G401 (cell line): Measurements from ENCODE around the gene KRTAP10-2. TPM values are rescaled to one million over a fixed set of nuclear protein-coding genes. Genes with fewer than 3 reads are reported as not detected.

Source experiments
- DNase-seq: peaks from one replicate; pipeline ENCODE4 v3.0.0-alpha.2; 2015; ENCODE audit warnings: low spot score
- in situ Hi-C: cut with HindIII; loops from 2 replicates; pipeline ENCODE4 v1.10.0; 2016; ENCODE audit warnings: low sequenced_read_pairs, mixed read lengths
- total RNA-seq: library from RNA; depleted of rRNA; stranded (reverse); fragments of >200 nt; shearing (Covaris generic); gene quantifications from 2 replicates; pipeline ENCODE4 v1.2.3, GENCODE V29; 2014

The KRTAP10-2 gene
- total RNA-seq, 1 experiment from 2014 or later, result not detected

GRCh38 chr21:44519346-44520325 lies 31.7 kb downstream of the KRTAP10-2 start:
- no peak for DNase-seq
- in situ Hi-C loops, result no loop called here

GRCh38 chr21:44518686-44519085 lies 32.6 kb downstream of the KRTAP10-2 start:
- in situ Hi-C loops, result no loop called here
- DNase-seq, result no peak

- in situ Hi-C loops, result no loop called here
- peak; percentile 69 for DNase-seq
Observed at GRCh38 chr21:44517175-44517899, 34.0 kb downstream of the KRTAP10-2 start.

- in situ Hi-C loops, result no loop called here
- DNase-seq, result no peak
Observed at GRCh38 chr21:44516828-44517174, 34.5 kb downstream of the KRTAP10-2 start.

- in situ Hi-C loops, result no loop called here
- no peak for DNase-seq
Observed at GRCh38 chr21:44516342-44516741, 35.0 kb downstream of the KRTAP10-2 start.

- DNase-seq, result no peak
- in situ Hi-C loops, result no loop called here
Observed at GRCh38 chr21:44515359-44516165, 35.7 kb downstream of the KRTAP10-2 start.

- in situ Hi-C loops, result no loop called here
- no peak for DNase-seq
Observed at GRCh38 chr21:44514746-44515358, 36.5 kb downstream of the KRTAP10-2 start.

GRCh38 chr21:44514218-44514520 lies 37.1 kb downstream of the KRTAP10-2 start:
- no peak for DNase-seq
- in situ Hi-C loops, result no loop called here

GRCh38 chr21:44513389-44514217 lies 37.7 kb downstream of the KRTAP10-2 start:
- no peak for DNase-seq
- in situ Hi-C loops, result no loop called here

GRCh38 chr21:44512496-44513388 lies 38.6 kb downstream of the KRTAP10-2 start:
- DNase-seq, result no peak
- in situ Hi-C loops, result no loop called here

GRCh38 chr21:44511938-44512275 lies 39.4 kb downstream of the KRTAP10-2 start:
- DNase-seq, result no peak
- in situ Hi-C loops, result no loop called here

- in situ Hi-C loops, result no loop called here
- no peak for DNase-seq
Observed at GRCh38 chr21:44511219-44511937, 39.9 kb downstream of the KRTAP10-2 start.

- DNase-seq, result peak; percentile 20
- in situ Hi-C loops, result no loop called here
Observed at GRCh38 chr21:44510508-44511218, 40.6 kb downstream of the KRTAP10-2 start.

- in situ Hi-C loops, result no loop called here
- no peak for DNase-seq
Observed at GRCh38 chr21:44510109-44510507, 41.2 kb downstream of the KRTAP10-2 start.

- in situ Hi-C loops, result no loop called here
- DNase-seq, result peak; percentile 34
Observed at GRCh38 chr21:44509539-44509938, 41.8 kb downstream of the KRTAP10-2 start.

- no peak for DNase-seq
- in situ Hi-C loops, result no loop called here
Observed at GRCh38 chr21:44508711-44509445, 42.4 kb downstream of the KRTAP10-2 start.
